ENCODE measurements around the gene SMIM45.

The SMIM45 gene

DNA sequence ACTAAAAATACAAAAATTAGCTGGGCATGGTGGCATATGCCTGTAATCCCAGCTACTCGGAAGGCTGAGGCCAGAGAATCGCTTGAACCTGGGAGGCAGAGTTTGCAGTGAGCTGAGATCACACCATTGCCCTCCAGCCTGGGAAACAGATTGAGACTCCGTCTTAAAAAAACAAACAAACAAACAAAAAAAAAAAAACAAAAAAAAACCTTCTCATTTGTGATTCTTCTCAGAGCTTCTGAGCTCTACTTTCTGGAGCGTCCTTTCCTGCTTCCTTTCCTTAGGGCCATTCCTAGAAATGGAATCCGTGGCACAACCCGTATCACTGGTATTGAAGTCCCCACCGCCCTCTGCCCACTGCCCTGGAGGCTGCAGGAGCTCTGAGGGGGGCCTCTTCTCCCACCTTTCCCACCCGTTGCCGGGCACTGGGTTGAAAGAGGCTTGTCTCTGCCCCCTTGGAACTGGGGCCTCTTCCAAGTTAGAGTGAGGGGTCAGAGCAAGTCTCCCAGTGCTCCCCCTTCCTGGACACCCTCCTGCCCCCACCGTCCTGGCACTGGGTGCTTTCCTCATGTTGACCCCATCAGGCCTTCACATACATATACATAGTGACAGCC lies 35.1 kb upstream of the SMIM45 start:
- ATAC-seq (no peak), DNase-seq (no peak)
- 59 to 66% methylated on average over 10 of the region's 10 CpGs for WGBS, 2 donors
- TF ChIP-seq, protein P1, sequence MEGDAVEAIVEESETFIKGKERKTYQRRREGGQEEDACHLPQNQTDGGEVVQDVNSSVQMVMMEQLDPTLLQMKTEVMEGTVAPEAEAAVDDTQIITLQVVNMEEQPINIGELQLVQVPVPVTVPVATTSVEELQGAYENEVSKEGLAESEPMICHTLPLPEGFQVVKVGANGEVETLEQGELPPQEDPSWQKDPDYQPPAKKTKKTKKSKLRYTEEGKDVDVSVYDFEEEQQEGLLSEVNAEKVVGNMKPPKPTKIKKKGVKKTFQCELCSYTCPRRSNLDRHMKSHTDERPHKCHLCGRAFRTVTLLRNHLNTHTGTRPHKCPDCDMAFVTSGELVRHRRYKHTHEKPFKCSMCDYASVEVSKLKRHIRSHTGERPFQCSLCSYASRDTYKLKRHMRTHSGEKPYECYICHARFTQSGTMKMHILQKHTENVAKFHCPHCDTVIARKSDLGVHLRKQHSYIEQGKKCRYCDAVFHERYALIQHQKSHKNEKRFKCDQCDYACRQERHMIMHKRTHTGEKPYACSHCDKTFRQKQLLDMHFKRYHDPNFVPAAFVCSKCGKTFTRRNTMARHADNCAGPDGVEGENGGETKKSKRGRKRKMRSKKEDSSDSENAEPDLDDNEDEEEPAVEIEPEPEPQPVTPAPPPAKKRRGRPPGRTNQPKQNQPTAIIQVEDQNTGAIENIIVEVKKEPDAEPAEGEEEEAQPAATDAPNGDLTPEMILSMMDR (IDR thresholded peaks at IDR 0.05): no peak
- TF ChIP-seq POLR2A (IDR thresholded peaks at IDR 0.05): no peak
- H3K27me3 ChIP-seq: peaks cover 0 to 32% of the 10 kb centered on the region in 2 donors
- no peaks in the 10 kb centered on the region for H3K9me3 ChIP-seq
- H3K27ac ChIP-seq: no peak overlapping the region
- intact Hi-C loops (cut with DNase I): no loop called here
- peaks cover 28% of the 10 kb centered on the region for H3K4me1 ChIP-seq
- no peak overlapping the region for H3K4me3 ChIP-seq
- no peaks in the 10 kb centered on the region for H3K36me3 ChIP-seq (replicated peaks in 1 of 2; ENCODE audit: insufficient read depth in 1 of 2, low read depth in 2 of 2)

DNA sequence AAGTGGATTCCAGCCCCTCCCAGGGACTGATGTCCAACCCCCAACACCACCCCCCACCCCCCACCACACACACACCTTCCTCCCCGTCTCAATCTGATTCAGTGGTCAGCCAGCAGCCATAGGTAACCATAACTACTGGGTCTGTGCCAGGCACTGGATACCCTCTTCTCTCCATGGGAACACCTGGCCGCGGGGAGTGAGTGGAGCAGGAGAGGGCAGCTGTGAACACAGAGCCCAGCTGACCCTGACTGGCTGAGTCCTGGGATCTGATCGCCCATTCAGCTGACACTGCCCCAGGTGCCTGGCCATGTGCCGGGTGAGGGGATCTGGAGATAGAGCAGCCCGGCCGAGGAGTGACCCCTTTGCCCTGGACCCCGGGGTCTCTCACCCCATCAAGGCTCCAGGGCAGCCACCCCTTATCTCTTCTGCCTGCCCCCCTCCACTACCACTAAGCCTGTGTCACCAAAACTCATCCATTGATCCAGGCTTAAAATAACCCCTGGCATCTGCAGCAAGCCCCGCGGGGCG lies 34.5 kb upstream of the SMIM45 start:
- H3K27me3 ChIP-seq: peaks cover 0 to 26% of the 10 kb centered on the region in 2 donors
- H3K36me3 ChIP-seq (replicated peaks in 1 of 2; ENCODE audit: insufficient read depth in 1 of 2, low read depth in 2 of 2): no peaks in the 10 kb centered on the region
- no peak overlapping the region for H3K27ac ChIP-seq
- TF ChIP-seq, protein P1 (IDR thresholded peaks at IDR 0.05): no peak
- TF ChIP-seq POLR2A (IDR thresholded peaks at IDR 0.05): no peak
- no peak for ATAC-seq
- WGBS, 2 donors: 54% methylated on average over 10 of the region's 11 CpGs; no CpG with 5 or more reads in 1 of the 2 donors
- intact Hi-C loops (cut with DNase I): no loop called here
- no peaks in the 10 kb centered on the region for H3K9me3 ChIP-seq
- peaks cover 28% of the 10 kb centered on the region for H3K4me1 ChIP-seq
- DNase-seq: no peak
- no peak overlapping the region for H3K4me3 ChIP-seq

DNA sequence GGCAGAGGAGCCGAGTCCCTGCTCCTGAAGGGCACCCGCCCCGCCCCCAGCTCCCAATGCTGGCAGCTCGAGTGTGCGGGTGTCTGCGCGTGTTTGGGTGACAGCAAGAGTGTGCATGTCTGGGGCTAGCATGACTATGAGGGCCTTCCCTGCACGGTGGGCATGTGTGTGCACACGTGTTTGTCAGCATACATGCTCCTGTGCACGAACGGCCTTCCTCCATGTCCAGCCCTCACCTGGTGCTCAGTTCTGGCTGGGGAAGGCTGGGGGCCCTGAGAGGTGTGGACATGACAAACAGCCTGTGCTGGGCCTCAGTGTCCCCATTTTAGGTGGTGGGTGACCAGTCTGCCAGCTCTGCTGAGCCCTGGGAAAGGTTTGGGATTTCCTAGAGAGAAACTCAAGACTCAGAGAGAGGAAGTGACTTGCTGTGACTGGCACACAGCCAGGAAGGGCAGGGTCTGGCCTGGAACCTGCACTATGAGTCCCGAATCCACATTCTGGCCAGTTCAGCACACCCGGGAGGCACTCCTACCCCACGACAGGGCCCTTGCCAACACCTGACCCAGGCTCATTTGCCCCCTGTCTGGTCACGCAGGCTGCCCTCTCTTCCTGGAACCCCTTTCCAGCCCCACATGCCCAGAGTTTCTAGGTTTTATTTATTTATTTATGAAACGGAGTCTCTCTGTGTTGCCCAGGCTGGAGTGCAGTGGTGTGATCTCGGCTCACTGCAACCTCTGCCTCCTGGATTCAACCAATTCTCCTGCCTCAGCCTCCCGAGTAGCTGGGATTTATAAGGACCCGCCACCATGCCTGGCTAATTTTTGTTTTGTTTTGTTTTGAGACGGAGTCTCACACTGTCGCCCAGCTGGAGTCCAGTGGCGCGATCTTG lies 33.8 kb upstream of the SMIM45 start:
- no peaks in the 10 kb centered on the region for H3K36me3 ChIP-seq (replicated peaks in 1 of 2; ENCODE audit: insufficient read depth in 1 of 2, low read depth in 2 of 2)
- no peak overlapping the region for H3K27ac ChIP-seq
- 66 to 83% methylated on average over 12 to 23 of the region's 23 CpGs for WGBS, 2 donors
- peaks cover 0 to 19% of the 10 kb centered on the region in 2 donors for H3K27me3 ChIP-seq
- H3K9me3 ChIP-seq: no peaks in the 10 kb centered on the region
- peak in 3 of 4 donors; percentile 36 to 51 (median 40) for DNase-seq
- H3K4me1 ChIP-seq: peaks cover 28% of the 10 kb centered on the region
- no peak overlapping the region for H3K4me3 ChIP-seq
- intact Hi-C loops (cut with DNase I): no loop called here
- no peak for ATAC-seq
- TF ChIP-seq POLR2A (IDR thresholded peaks at IDR 0.05): no peak
- TF ChIP-seq, protein P1 (IDR thresholded peaks at IDR 0.05): no peak

DNA sequence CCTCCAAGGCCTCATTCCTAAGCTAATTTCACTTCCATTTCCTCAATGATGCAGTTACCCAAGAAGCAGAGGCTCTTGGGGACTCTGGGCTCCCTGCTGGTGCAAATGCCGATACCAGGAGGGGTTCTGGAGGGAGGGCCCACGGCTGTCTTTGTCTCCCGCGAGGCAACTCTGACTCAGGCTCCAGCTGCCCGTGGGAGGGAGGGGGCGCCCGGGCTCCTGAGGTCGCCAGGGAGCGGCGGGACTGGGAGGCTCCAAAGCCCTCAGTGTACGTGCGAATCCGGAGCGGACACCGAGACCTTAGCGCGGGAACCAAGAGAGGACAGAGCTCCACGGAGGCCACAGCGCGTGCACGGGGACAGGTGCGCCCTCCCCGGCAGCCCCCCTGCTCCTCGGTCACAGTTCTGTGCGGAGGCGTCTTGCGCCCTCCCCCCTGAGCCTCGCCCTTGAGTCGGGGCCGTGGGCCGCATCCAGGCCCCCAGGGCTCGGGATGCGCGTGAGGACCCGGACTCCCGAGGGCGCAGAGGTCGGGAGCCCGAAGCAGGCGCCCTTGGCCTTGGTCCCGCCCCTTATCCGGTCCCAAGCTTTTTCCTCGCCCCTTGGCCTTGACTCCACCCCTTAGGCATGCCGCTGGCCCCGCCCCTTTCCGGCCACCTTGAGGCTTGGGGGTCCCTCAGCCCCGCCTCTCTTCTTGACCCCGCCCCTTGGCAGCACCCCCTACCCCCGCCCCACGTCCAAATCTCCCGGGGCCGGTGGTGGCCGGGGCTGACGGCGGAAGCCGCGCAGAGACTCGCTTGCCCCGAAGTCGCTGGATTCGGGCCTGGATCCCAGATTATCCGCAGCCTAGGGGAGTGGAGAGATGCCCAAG lies 32.4 kb upstream of the SMIM45 start:
- H3K36me3 ChIP-seq (replicated peaks in 1 of 2; ENCODE audit: insufficient read depth in 1 of 2, low read depth in 2 of 2): no peaks in the 10 kb centered on the region
- no peak overlapping the region for H3K27ac ChIP-seq
- H3K9me3 ChIP-seq: no peaks in the 10 kb centered on the region
- peaks cover 0 to 10% of the 10 kb centered on the region in 2 donors for H3K27me3 ChIP-seq
- WGBS, 2 donors: 2 to 8% methylated on average over 10 to 51 of the region's 62 CpGs
- ATAC-seq (peak; percentile 54), DNase-seq (peak; percentile 41 to 63 (median 50))
- intact Hi-C loops (cut with DNase I): no loop called here
- no peak for TF ChIP-seq POLR2A (IDR thresholded peaks at IDR 0.05)
- TF ChIP-seq, protein P1 (IDR thresholded peaks at IDR 0.05): no peak
- H3K4me3 ChIP-seq: no peak overlapping the region
- peaks cover 23% of the 10 kb centered on the region for H3K4me1 ChIP-seq

All from body of pancreas (tissue), 4 donors.